Mucosa of rectum (tissue), 2 donors: ENCODE measurements around the gene MRM1.
A peak's percentile ranks its signal among the peaks of the same experiment; 100 is the strongest.

Source experiments
- H3K27ac ChIP-seq, 2 donors: one replicate each; pipeline ENCODE4 v1.7.0; 2013; ENCODE audit warnings: inconsistent platforms in 2 of 2, low read depth in 2 of 2, low read length in 2 of 2
- H3K27me3 ChIP-seq, 2 donors: one replicate each; pipeline ENCODE4 v1.7.0; 2013; ENCODE audit warnings: low read length in 2 of 2; ENCODE audit not compliant: control insufficient read depth in 2 of 2, insufficient read depth in 2 of 2
- H3K36me3 ChIP-seq, 2 donors: one replicate each; pipeline ENCODE4 v1.7.0; 2013; ENCODE audit warnings: low read length in 2 of 2; ENCODE audit not compliant: control insufficient read depth in 2 of 2, insufficient read depth in 2 of 2
- H3K4me1 ChIP-seq, 2 donors: one replicate each; pipeline ENCODE4 v1.7.0; 2013; ENCODE audit warnings: low read length in 2 of 2, mild to moderate bottlenecking in 1 of 2; ENCODE audit not compliant: control insufficient read depth in 2 of 2, insufficient read depth in 2 of 2
- H3K4me3 ChIP-seq, 2 donors: one replicate each; pipeline ENCODE4 v1.7.0; 2013; ENCODE audit warnings: low read length in 2 of 2
- H3K9ac ChIP-seq, 2 donors: one replicate each; pipeline ENCODE4 v1.7.0; 2013; ENCODE audit warnings: low read length in 2 of 2, low read depth in 1 of 2, mild to moderate bottlenecking in 1 of 2
- H3K9me3 ChIP-seq, 2 donors: one replicate each; pipeline ENCODE4 v1.7.0; 2013; ENCODE audit warnings: low read length in 2 of 2; ENCODE audit not compliant: control insufficient read depth in 2 of 2
- donor health status: healthy.
- donor health status: Normal muscosa, but diverticular disease.

The MRM1 gene

GRCh38 chr17:36591434-36592315 lies 9.7 kb upstream of the MRM1 start, which contains the start of gene DHRS11:
DHRS11 (plus strand) TSS chr17:36591879; CDS start chr17:36592010, 131 bp downstream.
- H3K4me3 ChIP-seq = peak within 1 kb of the TSS; percentile 78 to 84
- H3K27ac ChIP-seq = peak within 1 kb of the TSS; percentile 90

GRCh38 chr17:36592316-36592715 lies 9.1 kb upstream of the MRM1 start:
- peak overlapping the region; percentile 78 to 84 for H3K4me3 ChIP-seq
- H3K9ac ChIP-seq = peak overlapping the region; percentile 83 to 90
- peak overlapping the region; percentile 90 for H3K27ac ChIP-seq
- H3K27me3 ChIP-seq = no peaks in the 10 kb centered on the region
- peaks cover 24 to 45% of the 10 kb centered on the region in 2 donors for H3K4me1 ChIP-seq
- no peaks in the 10 kb centered on the region for H3K9me3 ChIP-seq
- H3K36me3 ChIP-seq = peaks cover 19 to 31% of the 10 kb centered on the region in 2 donors

More at GRCh38 chr17:36591434-36592315, 9.7 kb upstream of the MRM1 start, which contains the start of gene DHRS11:
- peak within 1 kb of the TSS; percentile 83 to 90 for H3K9ac ChIP-seq
- H3K4me1 ChIP-seq = peaks cover 23 to 39% of the 10 kb centered on the region in 2 donors
- H3K27me3 ChIP-seq = no peaks in the 10 kb centered on the region
- peaks cover 25 to 37% of the 10 kb centered on the region in 2 donors for H3K36me3 ChIP-seq
- H3K9me3 ChIP-seq = no peaks in the 10 kb centered on the region

- no peaks in the 10 kb centered on the region for H3K27me3 ChIP-seq
- H3K36me3 ChIP-seq = peaks cover 17 to 30% of the 10 kb centered on the region in 2 donors
- H3K9ac ChIP-seq = peak overlapping the region; percentile 83 to 90
- H3K4me1 ChIP-seq = peaks cover 29 to 50% of the 10 kb centered on the region in 2 donors
- H3K27ac ChIP-seq = peak overlapping the region; percentile 90
- peak overlapping the region; percentile 78 to 84 for H3K4me3 ChIP-seq
- no peaks in the 10 kb centered on the region for H3K9me3 ChIP-seq
Observed at GRCh38 chr17:36592716-36593321, 8.6 kb upstream of the MRM1 start.

- Histone ChIP-seq H3K9me3 (no peaks in the 10 kb centered on the region), H3K36me3 (peaks cover 13 to 29% of the 10 kb centered on the region in 2 donors), H3K27ac (peak overlapping the region; percentile 90), H3K27me3 (no peaks in the 10 kb centered on the region), H3K9ac (peak overlapping the region; percentile 68 to 90), H3K4me1 (peaks cover 39 to 60% of the 10 kb centered on the region in 2 donors), H3K4me3 (peak overlapping the region; percentile 78 to 84)
Observed at GRCh38 chr17:36593656-36594316, 7.6 kb upstream of the MRM1 start.

- Histone ChIP-seq H3K4me1 (peaks cover 48 to 70% of the 10 kb centered on the region in 2 donors), H3K9ac (no peak overlapping the region), H3K27ac (peak overlapping the region; percentile 35 to 56), H3K4me3 (no peak overlapping the region), H3K36me3 (peaks cover 12 to 20% of the 10 kb centered on the region in 2 donors), H3K27me3 (no peaks in the 10 kb centered on the region), H3K9me3 (no peaks in the 10 kb centered on the region)
Observed at GRCh38 chr17:36594626-36595401, 6.6 kb upstream of the MRM1 start.

GRCh38 chr17:36597226-36597625 lies 4.2 kb upstream of the MRM1 start:
- Histone ChIP-seq H3K36me3 (peaks cover 14% of the 10 kb centered on the region in 2 donors), H3K9ac (peak overlapping the region; percentile 19 to 30), H3K27me3 (no peaks in the 10 kb centered on the region), H3K27ac (peak overlapping the region; percentile 83 to 92), H3K4me1 (peaks cover 57 to 83% of the 10 kb centered on the region in 2 donors), H3K4me3 (peak overlapping the region; percentile 24 to 52), H3K9me3 (no peaks in the 10 kb centered on the region)

GRCh38 chr17:36597866-36598777 lies 3.3 kb upstream of the MRM1 start:
- Histone ChIP-seq H3K36me3 (peaks cover 14% of the 10 kb centered on the region in 2 donors), H3K27me3 (no peaks in the 10 kb centered on the region), H3K27ac (peak overlapping the region; percentile 83 to 92), H3K4me1 (peaks cover 60 to 82% of the 10 kb centered on the region in 2 donors), H3K9me3 (no peaks in the 10 kb centered on the region), H3K4me3 (peak overlapping the region in 1 of 2 donors; percentile 52), H3K9ac (peak overlapping the region; percentile 32 to 55)

GRCh38 chr17:36598951-36599401 lies 2.4 kb upstream of the MRM1 start:
- H3K27me3 ChIP-seq = no peaks in the 10 kb centered on the region
- H3K9ac ChIP-seq = peak overlapping the region; percentile 55 to 68
- H3K36me3 ChIP-seq = peaks cover 10 to 14% of the 10 kb centered on the region in 2 donors
- no peaks in the 10 kb centered on the region for H3K9me3 ChIP-seq
- H3K27ac ChIP-seq = peak overlapping the region; percentile 83 to 92
- no peak overlapping the region for H3K4me3 ChIP-seq
- peaks cover 52 to 74% of the 10 kb centered on the region in 2 donors for H3K4me1 ChIP-seq
